Dendritic cell treated with granulocyte-macrophage colony-stimulating factor and Interleukin-4, amounts not matched to agents 40 ng/mL and 50 ng/mL, for 4 days (primary cell): ENCODE results near the gene TRHDE.

Experiments used
- H3K27ac Mint-ChIP-seq: one replicate; pipeline ENCODE4 v1.8.0; 2022; ENCODE audit warnings: mild to moderate bottlenecking, mixed read lengths
- H3K27me3 Mint-ChIP-seq: one replicate; pipeline ENCODE4 v1.8.0; 2022; ENCODE audit warnings: mild to moderate bottlenecking, mixed read lengths
- H3K36me3 Mint-ChIP-seq: one replicate; pipeline ENCODE4 v1.8.0; 2022; ENCODE audit warnings: low read depth, mixed read lengths
- H3K4me1 Mint-ChIP-seq: one replicate; pipeline ENCODE4 v1.8.0; 2022; ENCODE audit warnings: low read depth, mixed read lengths
- H3K4me3 Mint-ChIP-seq: one replicate; pipeline ENCODE4 v1.8.0; 2022; ENCODE audit warnings: mild to moderate bottlenecking, moderate library complexity, mixed read lengths
- H3K9me3 Mint-ChIP-seq: one replicate; pipeline ENCODE4 v1.8.0; 2022; ENCODE audit warnings: mixed read lengths
- intact Hi-C: fragments of 100-400 bp; cut with micrococcal nuclease; formaldehyde crosslinking; loops from one replicate; pipeline ENCODE4 v1.15.0; 2022

The TRHDE gene

GRCh38 chr12:72546106-72546505 lies 273.9 kb downstream of the TRHDE start:
- Mint-ChIP-seq H3K9me3 (no peaks in the 10 kb centered on the region), H3K4me3 (no peak overlapping the region), H3K36me3 (no peaks in the 10 kb centered on the region), H3K4me1 (no peaks in the 10 kb centered on the region), H3K27ac (no peak overlapping the region), H3K27me3 (no peaks in the 10 kb centered on the region)
- intact Hi-C loops, result no loop called here

DNA sequence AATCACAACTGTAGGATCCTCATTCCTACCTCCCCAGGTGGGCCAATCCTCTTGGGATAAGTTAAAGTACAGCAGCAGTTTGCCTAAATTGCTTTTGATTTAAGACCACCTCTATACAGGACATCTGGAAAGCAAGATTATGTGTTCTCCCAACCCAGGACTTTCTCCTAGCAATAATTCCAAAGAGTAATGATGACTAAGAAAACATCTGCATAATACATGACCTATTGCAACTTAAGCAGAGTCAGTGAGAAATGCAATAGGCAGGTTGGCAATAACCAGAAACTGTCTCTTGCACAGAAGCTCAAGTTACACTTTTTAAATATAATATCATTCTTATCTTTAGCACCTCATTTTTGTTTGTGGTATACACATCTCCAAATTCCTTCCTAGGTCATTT lies 275.4 kb downstream of the TRHDE start:
- H3K9me3 Mint-ChIP-seq, result peaks cover 6% of the 10 kb centered on the region
- H3K27me3 Mint-ChIP-seq, result no peaks in the 10 kb centered on the region
- no peaks in the 10 kb centered on the region for H3K4me1 Mint-ChIP-seq
- H3K36me3 Mint-ChIP-seq, result no peaks in the 10 kb centered on the region
- intact Hi-C loops, result no loop called here
- no peak overlapping the region for H3K27ac Mint-ChIP-seq
- H3K4me3 Mint-ChIP-seq, result no peak overlapping the region

DNA sequence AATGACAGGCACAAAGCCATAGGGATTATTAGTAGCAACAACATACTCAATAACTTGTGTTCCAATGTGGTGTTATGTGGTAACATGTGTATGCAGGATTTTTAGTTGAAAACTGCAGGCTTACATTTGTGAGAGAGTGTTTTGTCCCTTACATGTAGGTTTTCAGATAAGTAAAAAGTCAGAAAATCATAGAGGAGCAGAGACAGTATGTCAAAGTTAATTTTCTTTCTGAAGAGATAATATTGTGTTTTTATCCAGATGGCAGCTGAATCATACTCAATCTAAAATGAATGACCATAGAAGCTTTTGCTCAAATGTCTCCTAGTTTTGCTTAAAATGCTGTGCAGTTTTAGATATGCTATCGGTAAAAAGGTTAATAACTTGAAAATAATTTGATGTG lies 277.0 kb downstream of the TRHDE start:
- intact Hi-C loops, result no loop called here
- Mint-ChIP-seq H3K4me1 (no peaks in the 10 kb centered on the region), H3K4me3 (no peak overlapping the region), H3K27ac (no peak overlapping the region), H3K9me3 (peaks cover 6% of the 10 kb centered on the region), H3K36me3 (no peaks in the 10 kb centered on the region), H3K27me3 (no peaks in the 10 kb centered on the region)

DNA sequence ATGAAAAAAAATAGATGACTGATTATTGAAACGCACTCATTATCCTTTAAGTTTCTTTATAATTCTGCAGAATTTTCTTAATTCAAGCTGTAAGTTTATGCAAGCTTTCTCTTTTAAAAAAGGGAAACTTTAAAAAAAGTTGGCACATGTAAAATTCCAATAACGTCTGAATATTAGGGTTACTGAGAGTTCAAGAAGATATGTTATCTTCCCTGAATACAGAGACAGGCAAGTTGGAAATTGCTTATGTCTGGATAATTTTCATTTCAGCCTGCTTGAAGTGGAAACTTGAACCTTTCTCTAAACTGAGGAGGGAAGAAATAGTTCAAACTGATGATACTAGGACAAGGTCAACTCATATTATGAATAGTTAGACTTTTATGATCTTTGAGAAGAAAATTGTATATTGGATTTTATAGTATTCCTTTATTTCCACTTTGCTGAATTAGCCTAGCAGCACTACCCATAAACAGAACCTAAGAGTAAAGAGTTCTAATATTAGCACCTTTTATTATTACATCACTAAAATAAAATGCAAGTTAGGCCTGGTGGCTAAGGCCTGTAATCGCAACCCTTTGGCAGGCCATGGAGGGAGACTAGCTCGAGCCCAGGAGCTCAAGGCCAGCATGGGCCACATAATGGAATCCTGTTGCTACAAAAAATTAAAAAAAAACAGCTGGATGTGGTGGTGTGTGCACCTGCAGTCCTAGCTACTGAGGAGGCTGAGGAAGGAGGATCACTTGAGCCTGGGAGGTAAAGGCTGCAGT lies 288.0 kb downstream of the TRHDE start:
- H3K4me3 Mint-ChIP-seq, result no peak overlapping the region
- no peaks in the 10 kb centered on the region for H3K4me1 Mint-ChIP-seq
- H3K27ac Mint-ChIP-seq, result no peak overlapping the region
- H3K27me3 Mint-ChIP-seq, result no peaks in the 10 kb centered on the region
- intact Hi-C loops, result no loop called here
- H3K9me3 Mint-ChIP-seq, result no peaks in the 10 kb centered on the region
- no peaks in the 10 kb centered on the region for H3K36me3 Mint-ChIP-seq

DNA sequence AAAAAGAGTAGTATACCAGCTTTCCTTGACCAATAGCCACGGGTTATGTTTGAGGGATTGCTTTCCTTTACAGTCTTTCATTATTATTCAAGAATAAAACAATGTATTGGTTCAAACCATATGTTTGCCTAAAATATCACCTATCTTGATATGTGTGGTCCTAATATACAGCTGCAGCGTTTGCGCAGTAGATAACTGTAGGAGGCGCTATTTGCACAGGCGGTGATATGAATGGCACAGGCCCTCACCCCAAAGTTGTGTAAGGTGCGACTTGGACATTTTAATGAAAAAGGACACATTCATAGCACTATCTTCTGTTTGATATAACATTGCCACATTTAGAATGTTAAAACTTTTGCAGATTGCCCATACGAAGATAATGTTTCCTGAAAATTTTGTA lies 298.4 kb downstream of the TRHDE start:
- intact Hi-C loops, result loop anchor here (10.0 kb wide), 1 partner anchor 214 kb away; no protein-coding TSS in a partner anchor
- no peaks in the 10 kb centered on the region for H3K36me3 Mint-ChIP-seq
- H3K9me3 Mint-ChIP-seq, result no peaks in the 10 kb centered on the region
- no peak overlapping the region for H3K27ac Mint-ChIP-seq
- H3K27me3 Mint-ChIP-seq, result no peaks in the 10 kb centered on the region
- H3K4me1 Mint-ChIP-seq, result no peaks in the 10 kb centered on the region
- no peak overlapping the region for H3K4me3 Mint-ChIP-seq

- no peaks in the 10 kb centered on the region for H3K36me3 Mint-ChIP-seq
- no peaks in the 10 kb centered on the region for H3K9me3 Mint-ChIP-seq
- H3K4me1 Mint-ChIP-seq, result no peaks in the 10 kb centered on the region
- H3K27ac Mint-ChIP-seq, result no peak overlapping the region
- no peak overlapping the region for H3K4me3 Mint-ChIP-seq
- intact Hi-C loops, result loop anchor here (10.0 kb wide), 1 partner anchor 211 kb away; no protein-coding TSS in a partner anchor
- H3K27me3 Mint-ChIP-seq, result no peaks in the 10 kb centered on the region
These were observed 302.0 kb downstream of the TRHDE start for GRCh38 chr12:72574138-72574537.

GRCh38 chr12:72578327-72578726 lies 306.2 kb downstream of the TRHDE start:
- H3K4me1 Mint-ChIP-seq, result no peaks in the 10 kb centered on the region
- intact Hi-C loops, result loop anchor here (10.0 kb wide), 1 partner anchor 206 kb away; no protein-coding TSS in a partner anchor
- H3K9me3 Mint-ChIP-seq, result no peaks in the 10 kb centered on the region
- H3K36me3 Mint-ChIP-seq, result no peaks in the 10 kb centered on the region
- H3K4me3 Mint-ChIP-seq, result no peak overlapping the region
- H3K27me3 Mint-ChIP-seq, result no peaks in the 10 kb centered on the region
- no peak overlapping the region for H3K27ac Mint-ChIP-seq

DNA sequence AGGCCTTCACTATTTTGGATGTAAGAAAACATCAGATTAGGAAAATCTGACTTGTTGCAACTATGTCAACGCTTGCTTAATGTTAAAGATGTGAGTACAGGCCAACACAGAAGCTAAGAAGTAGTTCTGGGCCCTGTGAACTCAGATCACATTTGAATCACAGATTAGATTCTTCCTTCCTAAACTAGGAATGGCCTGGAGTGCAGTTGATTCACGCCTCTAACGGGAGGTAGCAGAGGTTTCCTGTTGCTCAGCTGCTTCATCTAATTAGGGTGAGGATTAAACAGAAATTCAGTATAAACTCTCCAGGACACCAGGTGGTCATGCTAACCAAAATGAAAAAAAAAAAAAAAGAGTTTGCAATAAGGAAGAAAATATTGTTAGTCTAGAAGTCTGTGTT lies 314.3 kb downstream of the TRHDE start:
- no peaks in the 10 kb centered on the region for H3K36me3 Mint-ChIP-seq
- H3K27me3 Mint-ChIP-seq, result no peaks in the 10 kb centered on the region
- H3K4me1 Mint-ChIP-seq, result no peaks in the 10 kb centered on the region
- intact Hi-C loops, result no loop called here
- H3K4me3 Mint-ChIP-seq, result no peak overlapping the region
- H3K27ac Mint-ChIP-seq, result no peak overlapping the region
- peaks cover 23% of the 10 kb centered on the region for H3K9me3 Mint-ChIP-seq

DNA sequence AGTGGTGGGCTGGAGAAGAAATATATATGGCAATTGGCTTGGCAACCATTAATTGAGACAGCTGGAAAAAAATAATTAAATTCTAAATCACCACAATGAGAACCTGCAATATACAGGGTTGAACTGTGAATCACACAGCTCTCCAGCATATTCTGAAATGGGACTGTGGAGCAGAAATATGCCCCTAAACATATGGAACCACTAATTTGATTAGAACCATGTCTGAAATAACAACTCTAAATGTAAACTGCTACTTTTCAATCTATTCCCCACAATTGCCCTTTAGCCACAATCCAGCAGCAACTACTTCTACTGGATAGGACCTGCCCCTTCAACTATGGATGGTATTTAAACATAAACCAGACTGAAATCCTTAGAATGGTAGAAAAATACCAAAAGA lies 330.4 kb downstream of the TRHDE start:
- H3K36me3 Mint-ChIP-seq, result no peaks in the 10 kb centered on the region
- H3K27me3 Mint-ChIP-seq, result no peaks in the 10 kb centered on the region
- H3K27ac Mint-ChIP-seq, result no peak overlapping the region

DNA sequence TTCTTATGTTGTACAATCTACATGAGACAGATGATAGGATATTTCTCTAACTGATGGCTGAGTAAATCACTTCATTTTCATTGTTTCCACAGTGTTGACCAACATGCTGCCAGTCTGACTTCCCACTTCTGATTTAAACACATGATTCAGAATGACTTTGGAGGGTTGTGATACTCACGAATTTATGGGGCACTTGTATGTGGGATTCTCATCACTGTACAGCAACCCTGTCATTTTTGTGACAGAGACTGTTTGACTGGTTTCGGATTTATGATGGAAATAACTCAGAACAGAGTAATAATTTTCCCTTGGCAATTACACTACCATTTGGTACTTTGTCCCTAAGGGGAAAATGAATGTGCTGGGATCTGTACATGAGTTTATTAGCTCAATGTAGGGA lies 333.8 kb downstream of the TRHDE start:
- Mint-ChIP-seq H3K4me1 (no peaks in the 10 kb centered on the region), H3K9me3 (peaks cover 13% of the 10 kb centered on the region), H3K36me3 (no peaks in the 10 kb centered on the region), H3K4me3 (no peak overlapping the region), H3K27me3 (no peaks in the 10 kb centered on the region), H3K27ac (no peak overlapping the region)
- intact Hi-C loops, result no loop called here

More for the DNA sequence above, 330.4 kb downstream of the TRHDE start:
- Mint-ChIP-seq H3K4me1 (no peaks in the 10 kb centered on the region), H3K9me3 (peaks cover 33% of the 10 kb centered on the region), H3K4me3 (no peak overlapping the region)
- intact Hi-C loops, result no loop called here

DNA sequence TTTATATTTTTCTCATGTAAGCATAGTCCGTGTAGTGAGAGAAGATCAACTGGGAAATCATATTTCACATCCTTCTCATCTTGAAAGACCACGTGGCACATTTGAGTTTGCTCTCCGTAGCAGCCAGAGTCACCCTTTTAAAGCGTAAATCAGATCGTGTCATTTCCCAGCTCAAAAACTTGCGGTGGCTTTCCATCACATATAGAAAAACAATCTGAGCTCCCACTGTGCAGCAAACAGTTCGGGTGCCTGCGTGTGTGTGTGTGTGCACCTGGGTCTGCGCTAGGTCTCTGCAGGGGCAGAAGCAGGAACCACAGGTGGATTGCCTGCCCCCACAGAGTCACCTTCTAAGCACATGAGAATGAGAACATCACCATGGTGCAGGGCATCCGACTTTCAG lies 338.2 kb downstream of the TRHDE start:
- intact Hi-C loops, result no loop called here
- Mint-ChIP-seq H3K4me3 (no peak overlapping the region), H3K27ac (no peak overlapping the region), H3K27me3 (no peaks in the 10 kb centered on the region), H3K9me3 (no peaks in the 10 kb centered on the region), H3K36me3 (no peaks in the 10 kb centered on the region), H3K4me1 (no peaks in the 10 kb centered on the region)

DNA sequence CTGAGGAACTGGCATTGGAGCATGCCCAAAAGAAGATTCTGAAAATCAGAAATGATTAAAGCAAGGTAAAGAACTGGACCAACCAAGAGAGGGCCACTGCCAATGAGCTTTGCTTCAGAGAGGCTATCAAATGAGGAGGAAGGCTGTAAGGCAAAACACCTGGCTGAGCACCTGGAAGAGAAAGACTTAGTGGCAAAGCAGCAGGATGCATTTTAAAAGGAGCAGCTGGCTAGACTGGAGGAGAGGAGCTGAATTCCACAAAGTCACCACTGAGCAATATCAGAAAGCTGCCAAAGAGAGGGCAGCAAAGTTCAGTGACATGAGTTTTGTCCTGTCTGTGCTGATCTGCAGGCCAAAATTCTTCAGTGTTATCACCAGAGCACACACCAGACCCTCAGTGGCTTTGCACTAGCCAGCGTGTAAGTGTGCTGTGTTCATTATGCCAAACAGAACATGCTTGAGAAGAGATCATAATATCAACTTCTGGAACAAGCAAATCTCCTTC lies 338.7 kb downstream of the TRHDE start:
- Mint-ChIP-seq H3K4me3 (no peak overlapping the region), H3K36me3 (no peaks in the 10 kb centered on the region), H3K27ac (no peak overlapping the region), H3K9me3 (no peaks in the 10 kb centered on the region), H3K27me3 (no peaks in the 10 kb centered on the region), H3K4me1 (no peaks in the 10 kb centered on the region)
- intact Hi-C loops, result no loop called here

GRCh38 chr12:72612171-72612570 lies 340.0 kb downstream of the TRHDE start:
- Mint-ChIP-seq H3K4me3 (no peak overlapping the region), H3K36me3 (no peaks in the 10 kb centered on the region), H3K27ac (no peak overlapping the region), H3K9me3 (no peaks in the 10 kb centered on the region), H3K4me1 (no peaks in the 10 kb centered on the region), H3K27me3 (no peaks in the 10 kb centered on the region)
- intact Hi-C loops, result no loop called here

- H3K27me3 Mint-ChIP-seq, result no peaks in the 10 kb centered on the region
- H3K27ac Mint-ChIP-seq, result no peak overlapping the region
- intact Hi-C loops, result no loop called here
- H3K4me3 Mint-ChIP-seq, result no peak overlapping the region
- H3K4me1 Mint-ChIP-seq, result no peaks in the 10 kb centered on the region
- no peaks in the 10 kb centered on the region for H3K36me3 Mint-ChIP-seq
- no peaks in the 10 kb centered on the region for H3K9me3 Mint-ChIP-seq
These were observed 346.6 kb downstream of the TRHDE start for GRCh38 chr12:72618764-72619163.

- intact Hi-C loops, result no loop called here
- H3K27ac Mint-ChIP-seq, result no peak overlapping the region
- no peaks in the 10 kb centered on the region for H3K27me3 Mint-ChIP-seq
- no peaks in the 10 kb centered on the region for H3K9me3 Mint-ChIP-seq
- H3K4me1 Mint-ChIP-seq, result no peaks in the 10 kb centered on the region
- H3K4me3 Mint-ChIP-seq, result no peak overlapping the region
- H3K36me3 Mint-ChIP-seq, result no peaks in the 10 kb centered on the region
These were observed 350.4 kb downstream of the TRHDE start for GRCh38 chr12:72622556-72622955.
